ENCODE data around the gene SOWAHA. TPM values are rescaled to one million over a fixed set of nuclear protein-coding genes. Genes with fewer than 3 reads are reported as not detected.

SOWAHA gene
- total RNA-seq, 4 donors from 2014 or later: 0.16 to 0.75 (median 0.37) TPM

DNA sequence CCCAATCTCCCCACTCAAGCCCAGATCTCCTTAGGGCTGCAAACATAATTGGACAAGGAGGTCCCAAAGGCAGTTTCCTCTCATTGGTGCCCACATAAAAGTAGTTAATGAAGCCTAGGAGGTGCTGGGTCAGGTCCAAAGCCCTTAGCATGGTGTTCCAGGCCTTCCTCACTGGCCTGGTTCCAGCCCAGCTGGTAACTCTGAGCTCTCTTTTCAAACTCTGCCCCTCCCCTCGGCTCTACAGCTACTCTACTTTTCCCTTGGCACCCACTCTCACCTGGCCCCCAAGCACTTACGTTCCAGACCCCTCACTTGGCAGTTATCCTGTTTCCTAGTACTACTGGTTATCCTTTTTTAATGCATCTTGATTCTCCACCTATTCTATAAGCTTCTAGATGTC, 46.0 kb upstream of the SOWAHA start:
- no peak for TF ChIP-seq CTCF (IDR thresholded peaks at IDR 0.05; ENCODE audit: low read depth)

- no peak for TF ChIP-seq CTCF (IDR thresholded peaks at IDR 0.05; ENCODE audit: low read depth)
Measured at GRCh38 chr5:132768485-132768868, 44.6 kb upstream of the SOWAHA start.

DNA sequence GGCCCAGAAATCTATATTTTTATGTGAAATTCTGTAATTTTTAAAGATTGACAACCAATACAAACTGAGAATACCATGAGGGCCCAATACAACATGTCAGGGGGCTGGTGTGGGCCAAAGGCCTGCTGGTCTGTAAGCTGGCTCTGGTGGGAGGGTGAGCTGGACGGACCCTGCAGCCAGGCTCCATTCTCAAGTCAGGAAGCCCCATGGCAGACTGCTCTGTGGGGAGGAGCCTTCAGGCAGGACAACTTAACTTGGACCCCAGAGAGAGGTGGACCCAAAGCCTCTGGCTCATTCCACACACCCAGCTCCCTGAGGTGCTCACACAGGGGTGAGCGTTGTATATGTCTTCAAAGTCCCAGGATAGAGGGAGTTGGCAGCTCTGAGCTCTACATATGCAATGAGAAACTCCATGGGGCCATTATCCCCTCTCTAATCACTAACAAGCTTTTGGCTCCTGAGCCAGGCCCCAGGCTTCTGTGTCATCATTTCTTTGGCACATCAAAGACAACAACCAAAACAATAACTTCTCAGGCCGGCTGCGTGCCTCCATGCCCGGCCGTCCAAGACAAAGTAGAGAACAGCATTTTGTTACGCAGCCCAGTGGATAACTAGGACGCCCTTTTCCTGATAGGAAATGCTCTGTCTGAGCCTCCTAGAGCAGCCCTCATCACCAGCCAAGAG, 42.5 kb upstream of the SOWAHA start:
- no peak for TF ChIP-seq CTCF (IDR thresholded peaks at IDR 0.05; ENCODE audit: low read depth)

DNA sequence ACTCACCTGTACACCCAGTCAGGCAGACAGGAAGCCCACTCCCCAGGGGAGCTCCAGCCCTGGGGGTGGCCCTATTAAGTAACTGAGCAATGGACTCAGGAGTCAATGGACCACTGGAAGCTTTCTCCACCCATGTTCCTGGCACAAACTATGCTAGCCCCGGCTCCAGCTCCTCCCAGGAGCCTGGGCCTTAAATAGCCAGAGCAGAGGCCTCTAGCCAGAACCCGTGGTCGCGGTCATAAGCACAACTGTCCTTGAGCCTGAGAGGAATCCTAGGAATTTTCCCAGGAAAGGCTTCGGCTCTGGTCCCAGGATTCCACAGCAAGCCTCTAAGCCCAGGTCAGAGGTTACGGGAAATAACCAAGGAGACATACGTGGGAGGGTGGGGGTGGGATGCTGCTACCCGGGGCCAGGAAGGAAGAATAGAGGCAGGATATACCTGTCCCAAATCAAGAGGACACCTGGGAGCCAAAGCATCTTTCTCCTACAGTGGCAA, 41.6 kb upstream of the SOWAHA start:
- TF ChIP-seq CTCF (IDR thresholded peaks at IDR 0.05; ENCODE audit: low read depth): no peak

GRCh38 chr5:132772291-132773070, 40.6 kb upstream of the SOWAHA start:
- no peak for TF ChIP-seq CTCF (IDR thresholded peaks at IDR 0.05; ENCODE audit: low read depth)

GRCh38 chr5:132773114-132773513, 40.0 kb upstream of the SOWAHA start:
- no peak for TF ChIP-seq CTCF (IDR thresholded peaks at IDR 0.05; ENCODE audit: low read depth)

GRCh38 chr5:132773601-132774355, 39.3 kb upstream of the SOWAHA start:
- no peak for TF ChIP-seq CTCF (IDR thresholded peaks at IDR 0.05; ENCODE audit: low read depth)

Measured in subcutaneous adipose tissue (tissue), 4 donors.